Stimulated activated naive CD8-positive, alpha-beta T cell treated with anti-CD3 and anti-CD28 coated beads, Interleukin-15, Interleukin-2, amounts not matched to agents 100 ng/mL and 50 ng/mL, for 24 hours (primary cell): ENCODE measurements around the gene CACYBP.

Source experiments
- H3K27ac Mint-ChIP-seq: one replicate; pipeline ENCODE4 v1.8.0; 2021; ENCODE audit warnings: mild to moderate bottlenecking, mixed read lengths
- H3K27me3 Mint-ChIP-seq: one replicate; pipeline ENCODE4 v1.8.0; 2021; ENCODE audit warnings: mixed read lengths
- H3K36me3 Mint-ChIP-seq: one replicate; pipeline ENCODE4 v1.8.0; 2021; ENCODE audit warnings: low read depth, mixed read lengths
- H3K4me1 Mint-ChIP-seq: one replicate; pipeline ENCODE4 v1.8.0; 2021; ENCODE audit warnings: low read depth, mixed read lengths
- H3K4me3 Mint-ChIP-seq: one replicate; pipeline ENCODE4 v1.8.0; 2021; ENCODE audit warnings: mild to moderate bottlenecking, mixed read lengths
- H3K9me3 Mint-ChIP-seq: one replicate; pipeline ENCODE4 v1.8.0; 2021; ENCODE audit warnings: mixed read lengths

Gene CACYBP, protein sequence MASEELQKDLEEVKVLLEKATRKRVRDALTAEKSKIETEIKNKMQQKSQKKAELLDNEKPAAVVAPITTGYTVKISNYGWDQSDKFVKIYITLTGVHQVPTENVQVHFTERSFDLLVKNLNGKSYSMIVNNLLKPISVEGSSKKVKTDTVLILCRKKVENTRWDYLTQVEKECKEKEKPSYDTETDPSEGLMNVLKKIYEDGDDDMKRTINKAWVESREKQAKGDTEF

DNA sequence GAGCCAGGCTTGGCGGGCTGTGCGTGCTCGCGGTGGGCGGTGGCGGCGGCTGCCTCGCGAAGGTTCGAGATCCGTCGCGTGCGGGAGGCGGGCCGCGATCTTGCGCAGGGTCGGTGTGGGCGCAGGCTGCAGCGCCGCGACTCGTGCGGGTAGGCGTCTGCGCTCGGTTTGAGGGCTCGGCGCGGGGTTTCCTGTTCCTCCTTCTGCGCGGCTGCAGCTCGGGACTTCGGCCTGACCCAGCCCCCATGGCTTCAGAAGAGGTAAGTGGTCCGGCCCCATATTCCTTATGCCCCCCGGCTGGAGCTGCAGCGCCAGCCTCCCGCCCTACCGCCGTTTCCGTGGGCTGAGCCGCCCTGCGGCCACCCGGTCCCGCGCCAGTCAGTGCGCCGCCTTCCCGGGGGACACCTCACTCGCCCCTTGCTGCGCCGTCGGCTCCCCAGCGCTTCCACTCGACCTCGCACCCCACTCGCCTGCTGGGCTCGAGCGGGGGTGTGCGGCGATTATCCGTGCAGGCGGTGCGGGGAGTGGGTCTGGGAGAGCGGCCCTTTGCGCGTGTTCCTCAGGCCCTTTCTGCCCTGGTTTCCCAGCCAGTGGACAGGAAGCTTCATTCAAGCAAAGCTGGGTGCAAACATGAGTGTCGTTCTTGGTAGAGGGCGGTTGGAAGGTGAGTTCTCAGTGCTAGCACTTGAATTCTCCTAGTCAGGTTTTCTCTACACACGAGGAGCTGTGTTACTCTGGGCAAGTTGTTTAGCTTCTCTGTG, at the start of gene CACYBP:
TSS of gene CACYBP (plus strand) at position 12 of the 761 bp plus-strand sequence. CDS start at position 246, 234 bp downstream.
- Mint-ChIP-seq H3K9me3 (no peaks in the 10 kb centered on the region), H3K27ac (no peak within 1 kb of the TSS), H3K27me3 (no peaks in the 10 kb centered on the region), H3K36me3 (peaks cover 45% of the 10 kb centered on the region), H3K4me3 (no peak within 1 kb of the TSS), H3K4me1 (peaks cover 44% of the 10 kb centered on the region)

DNA sequence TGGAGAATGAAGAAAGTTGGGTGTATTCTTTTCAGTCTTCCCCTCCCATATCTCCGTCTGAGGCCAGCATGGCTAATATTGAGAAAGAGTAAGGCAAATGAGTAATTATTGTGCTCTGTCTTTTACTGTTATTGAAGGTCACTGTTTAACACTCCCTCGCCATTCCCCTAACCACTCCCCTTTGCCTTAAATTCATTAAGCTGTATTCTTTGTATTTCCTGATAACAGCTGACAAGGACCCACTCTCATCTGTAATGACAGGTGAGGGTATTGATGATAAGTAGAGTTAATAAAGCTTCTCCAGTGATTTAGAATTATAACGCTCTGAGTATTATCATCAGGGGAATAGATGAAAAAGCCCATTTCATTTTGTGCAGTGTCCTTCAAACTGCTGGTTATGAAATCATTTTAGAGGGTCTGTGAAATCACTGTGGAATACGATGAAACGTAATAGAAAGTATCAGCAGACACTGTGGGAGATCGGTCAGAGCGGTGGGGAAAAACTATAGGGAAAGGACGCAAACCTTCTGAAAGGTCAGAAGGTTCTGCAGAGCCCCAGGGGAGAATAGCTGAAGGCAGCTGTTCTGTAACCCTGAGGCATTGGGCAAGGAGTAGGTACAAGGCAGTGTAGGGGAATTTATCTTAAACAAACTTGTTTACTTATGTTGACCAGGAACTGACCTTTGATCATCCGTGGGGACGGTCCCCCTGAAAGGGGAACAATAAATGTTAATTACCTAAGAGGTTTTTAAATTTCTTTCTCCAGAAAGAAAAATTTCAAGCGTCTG, 46.3 kb upstream of the CACYBP start:
- H3K4me1 Mint-ChIP-seq, result peaks cover 35% of the 10 kb centered on the region
- H3K4me3 Mint-ChIP-seq, result no peak overlapping the region
- H3K36me3 Mint-ChIP-seq, result peaks cover 4% of the 10 kb centered on the region
- H3K9me3 Mint-ChIP-seq, result no peaks in the 10 kb centered on the region
- H3K27me3 Mint-ChIP-seq, result no peaks in the 10 kb centered on the region
- H3K27ac Mint-ChIP-seq, result no peak overlapping the region

DNA sequence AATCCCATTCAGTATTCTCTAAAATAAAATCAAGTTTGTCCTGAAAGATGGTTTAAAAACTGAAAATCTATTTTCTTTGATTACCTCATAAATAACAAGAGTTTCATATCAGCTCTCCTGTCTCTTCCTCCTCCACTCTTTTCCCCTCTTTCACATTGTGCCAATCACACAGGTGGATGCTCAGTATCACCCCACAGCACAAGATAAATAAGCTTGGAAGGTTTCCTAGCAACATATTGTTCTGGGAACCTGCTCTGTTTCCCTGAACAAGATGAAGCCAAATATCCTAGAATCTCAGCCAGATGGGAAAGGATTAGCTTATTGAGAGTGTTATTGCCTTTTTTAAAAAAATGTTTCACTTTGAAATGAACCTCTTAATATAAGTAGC, 45.7 kb upstream of the CACYBP start:
- H3K27ac Mint-ChIP-seq, result no peak overlapping the region
- H3K36me3 Mint-ChIP-seq, result peaks cover 4% of the 10 kb centered on the region
- H3K4me3 Mint-ChIP-seq, result no peak overlapping the region
- no peaks in the 10 kb centered on the region for H3K27me3 Mint-ChIP-seq
- peaks cover 35% of the 10 kb centered on the region for H3K4me1 Mint-ChIP-seq
- H3K9me3 Mint-ChIP-seq, result no peaks in the 10 kb centered on the region

DNA sequence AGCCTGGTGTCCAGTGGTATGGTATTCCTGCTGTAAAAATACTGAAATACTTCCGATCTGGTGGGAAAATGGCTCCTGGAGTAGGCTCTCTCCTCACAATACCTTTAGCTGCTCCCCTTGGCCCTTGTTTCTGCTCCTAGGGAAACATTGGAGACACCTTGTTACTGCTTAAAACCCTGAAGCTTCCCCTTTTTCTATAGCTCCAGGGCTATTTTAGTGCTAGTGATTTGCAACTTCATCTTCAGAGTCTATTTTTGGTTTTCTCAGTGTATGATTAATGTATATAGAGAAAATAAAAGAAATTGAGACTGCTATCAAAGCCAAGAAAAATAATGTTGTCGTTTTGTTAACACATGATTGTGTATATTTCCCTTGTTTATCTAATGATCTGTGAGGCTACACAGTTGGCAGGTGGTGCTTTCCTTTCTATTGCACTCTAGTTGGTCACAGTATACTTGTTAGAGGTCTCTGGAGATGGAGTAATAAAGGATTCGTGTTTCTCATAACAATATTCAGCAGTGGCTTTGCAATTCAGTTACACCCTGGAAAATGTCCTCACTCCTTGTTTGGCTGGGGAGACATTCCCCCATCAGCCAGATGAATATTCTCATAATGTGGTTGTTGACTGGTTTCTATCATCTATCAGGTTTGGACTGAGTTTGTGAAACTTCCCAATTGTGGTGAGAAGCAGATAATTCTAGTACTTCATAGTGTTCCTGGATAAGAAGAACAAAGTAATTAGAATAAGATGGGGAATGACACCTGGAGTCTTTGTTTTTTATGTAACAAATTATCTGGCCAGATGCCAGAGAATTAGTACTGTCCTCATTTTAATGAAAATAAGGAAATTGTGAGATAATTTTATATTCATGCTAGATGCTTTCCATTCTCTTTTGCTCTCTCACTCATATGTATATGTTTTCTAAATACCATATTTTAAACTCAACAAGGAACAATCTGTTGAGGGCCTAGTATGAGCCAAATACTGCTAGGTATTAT, 44.8 kb upstream of the CACYBP start:
- no peak overlapping the region for H3K4me3 Mint-ChIP-seq
- peaks cover 35% of the 10 kb centered on the region for H3K4me1 Mint-ChIP-seq
- no peak overlapping the region for H3K27ac Mint-ChIP-seq
- H3K27me3 Mint-ChIP-seq, result no peaks in the 10 kb centered on the region
- H3K9me3 Mint-ChIP-seq, result no peaks in the 10 kb centered on the region
- H3K36me3 Mint-ChIP-seq, result peaks cover 4% of the 10 kb centered on the region

DNA sequence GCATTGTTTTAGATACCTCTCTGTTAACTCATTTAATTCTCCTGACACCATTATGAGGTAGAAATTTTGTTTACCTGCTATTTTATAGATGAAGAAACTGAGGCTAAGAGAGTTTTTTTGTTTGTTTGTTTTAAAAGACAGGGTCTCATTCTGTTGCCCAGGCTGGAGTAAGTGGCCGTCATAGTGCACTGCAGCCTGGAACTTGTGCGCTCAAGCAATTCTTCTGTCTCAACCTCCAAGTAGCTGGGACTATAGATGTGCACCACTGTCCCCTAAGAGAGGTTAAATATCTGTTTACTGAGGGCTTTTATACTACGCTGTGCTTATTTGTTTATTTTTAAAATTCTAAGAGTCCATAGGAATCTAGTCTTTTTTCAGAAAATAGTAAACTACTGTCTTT, 43.7 kb upstream of the CACYBP start:
- H3K4me3 Mint-ChIP-seq, result no peak overlapping the region
- no peaks in the 10 kb centered on the region for H3K27me3 Mint-ChIP-seq
- peaks cover 4% of the 10 kb centered on the region for H3K36me3 Mint-ChIP-seq
- H3K27ac Mint-ChIP-seq, result no peak overlapping the region
- H3K4me1 Mint-ChIP-seq, result peaks cover 35% of the 10 kb centered on the region
- H3K9me3 Mint-ChIP-seq, result no peaks in the 10 kb centered on the region

DNA sequence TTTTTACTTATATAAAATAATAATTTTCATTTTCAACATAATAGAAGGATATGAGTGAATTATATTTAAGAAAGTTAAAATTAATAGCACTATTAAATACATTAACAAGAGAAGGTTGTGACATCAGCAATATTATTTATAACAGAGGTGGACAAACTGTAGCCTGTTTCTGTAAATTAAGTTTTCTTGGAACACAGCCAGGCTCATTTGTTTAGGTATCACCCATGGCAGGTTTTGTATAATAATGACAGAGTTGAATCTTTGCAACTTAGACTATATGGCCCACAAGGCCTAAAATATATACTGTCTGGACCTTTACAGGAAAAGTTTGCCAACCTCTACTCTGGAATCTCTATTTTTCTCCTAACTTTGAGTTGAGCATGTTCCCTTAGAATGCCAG, 42.8 kb upstream of the CACYBP start:
- Mint-ChIP-seq H3K9me3 (no peaks in the 10 kb centered on the region), H3K27ac (no peak overlapping the region), H3K4me1 (peaks cover 35% of the 10 kb centered on the region), H3K36me3 (peaks cover 4% of the 10 kb centered on the region), H3K4me3 (no peak overlapping the region), H3K27me3 (no peaks in the 10 kb centered on the region)

DNA sequence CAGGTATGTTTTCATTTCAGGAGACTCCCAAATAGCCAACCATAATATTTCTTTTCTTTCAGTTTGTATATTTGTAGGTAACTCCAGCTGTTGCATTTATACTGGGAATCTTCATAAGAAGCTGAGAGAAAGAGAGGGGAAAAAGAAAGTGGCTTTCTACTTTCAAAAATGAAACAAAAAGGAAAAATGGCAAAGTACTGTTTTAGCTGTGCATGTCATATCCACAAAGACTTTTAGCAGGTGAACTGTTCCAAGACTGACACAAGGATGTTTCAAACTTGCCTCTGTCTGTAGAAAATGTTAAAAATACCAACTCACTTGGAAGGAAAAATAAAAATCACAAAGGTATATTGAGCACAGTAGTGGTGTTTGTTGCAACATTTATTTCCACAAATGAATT, 41.9 kb upstream of the CACYBP start:
- H3K27ac Mint-ChIP-seq, result peak overlapping the region; percentile 41
- H3K36me3 Mint-ChIP-seq, result peaks cover 4% of the 10 kb centered on the region
- no peak overlapping the region for H3K4me3 Mint-ChIP-seq
- peaks cover 35% of the 10 kb centered on the region for H3K4me1 Mint-ChIP-seq
- no peaks in the 10 kb centered on the region for H3K27me3 Mint-ChIP-seq
- no peaks in the 10 kb centered on the region for H3K9me3 Mint-ChIP-seq

DNA sequence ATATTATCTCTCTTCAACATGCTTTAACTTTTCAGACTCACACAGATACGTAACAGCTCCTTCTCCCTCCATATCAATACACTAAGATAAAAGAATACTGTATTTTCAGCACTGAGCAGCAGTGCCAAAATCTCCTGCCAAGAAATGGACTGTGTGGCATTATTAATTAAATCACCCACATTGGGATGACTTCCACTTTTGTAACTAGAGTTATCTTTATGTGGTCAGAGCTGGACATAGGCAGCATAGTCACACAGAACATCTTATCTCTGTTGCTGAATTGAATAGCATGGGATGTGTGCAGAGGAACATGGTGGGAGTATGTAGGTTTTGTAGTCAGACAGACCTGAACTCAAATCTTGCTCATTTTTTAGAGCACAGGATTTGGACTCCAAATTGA, 41.4 kb upstream of the CACYBP start:
- Mint-ChIP-seq H3K27me3 (no peaks in the 10 kb centered on the region), H3K9me3 (no peaks in the 10 kb centered on the region), H3K27ac (no peak overlapping the region), H3K36me3 (peaks cover 4% of the 10 kb centered on the region), H3K4me3 (no peak overlapping the region), H3K4me1 (peaks cover 37% of the 10 kb centered on the region)

DNA sequence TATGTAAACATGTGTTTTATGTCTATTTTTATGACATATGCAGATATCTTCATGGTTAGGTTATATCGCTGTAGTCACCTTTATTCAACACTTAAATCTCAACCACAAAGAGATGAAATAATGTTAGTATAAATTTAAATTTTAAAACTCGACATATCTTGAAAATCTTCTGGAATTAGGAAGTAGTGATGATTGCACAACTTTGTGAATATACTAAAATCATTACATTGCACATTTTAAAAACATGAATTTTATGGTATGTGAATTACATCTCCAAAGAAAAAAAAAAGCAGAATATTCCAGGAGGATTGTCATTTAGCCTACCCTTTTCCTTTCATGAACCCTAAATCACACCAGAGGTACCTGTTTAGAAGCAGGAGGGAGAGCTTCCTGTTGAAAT, 39.4 kb upstream of the CACYBP start:
- H3K27me3 Mint-ChIP-seq, result no peaks in the 10 kb centered on the region
- peaks cover 39% of the 10 kb centered on the region for H3K4me1 Mint-ChIP-seq
- H3K4me3 Mint-ChIP-seq, result no peak overlapping the region
- peaks cover 4% of the 10 kb centered on the region for H3K36me3 Mint-ChIP-seq
- no peak overlapping the region for H3K27ac Mint-ChIP-seq
- H3K9me3 Mint-ChIP-seq, result no peaks in the 10 kb centered on the region

DNA sequence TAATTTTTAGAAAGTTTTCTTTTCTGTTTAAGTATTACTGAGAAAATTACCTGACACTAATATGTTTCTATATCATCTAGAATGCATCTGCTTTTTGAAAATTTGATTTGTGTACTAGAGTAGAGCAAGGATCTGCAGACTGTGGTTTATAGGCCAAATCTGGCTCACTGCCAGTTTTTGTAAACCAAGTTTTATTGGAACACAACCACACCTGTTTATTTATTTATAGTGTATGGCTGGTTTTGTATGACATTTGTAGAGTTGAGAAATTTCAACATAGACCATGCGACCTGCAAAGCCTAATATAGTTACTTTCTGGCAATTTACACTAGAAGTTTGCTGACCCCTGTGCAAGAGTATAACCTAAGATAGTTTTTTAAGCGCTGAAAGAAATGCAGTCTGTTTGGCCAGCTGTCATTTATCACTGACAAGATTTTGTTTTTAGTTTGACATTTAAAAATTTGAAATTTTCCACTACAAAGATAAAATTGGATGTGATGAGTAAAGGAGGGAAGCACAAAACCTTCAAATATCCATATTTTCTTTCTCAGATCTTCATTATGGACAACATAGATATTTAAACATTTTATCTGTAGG, 36.1 kb upstream of the CACYBP start:
- Mint-ChIP-seq H3K4me3 (no peak overlapping the region), H3K36me3 (no peaks in the 10 kb centered on the region), H3K27ac (no peak overlapping the region), H3K9me3 (no peaks in the 10 kb centered on the region), H3K4me1 (peaks cover 55% of the 10 kb centered on the region), H3K27me3 (no peaks in the 10 kb centered on the region)

DNA sequence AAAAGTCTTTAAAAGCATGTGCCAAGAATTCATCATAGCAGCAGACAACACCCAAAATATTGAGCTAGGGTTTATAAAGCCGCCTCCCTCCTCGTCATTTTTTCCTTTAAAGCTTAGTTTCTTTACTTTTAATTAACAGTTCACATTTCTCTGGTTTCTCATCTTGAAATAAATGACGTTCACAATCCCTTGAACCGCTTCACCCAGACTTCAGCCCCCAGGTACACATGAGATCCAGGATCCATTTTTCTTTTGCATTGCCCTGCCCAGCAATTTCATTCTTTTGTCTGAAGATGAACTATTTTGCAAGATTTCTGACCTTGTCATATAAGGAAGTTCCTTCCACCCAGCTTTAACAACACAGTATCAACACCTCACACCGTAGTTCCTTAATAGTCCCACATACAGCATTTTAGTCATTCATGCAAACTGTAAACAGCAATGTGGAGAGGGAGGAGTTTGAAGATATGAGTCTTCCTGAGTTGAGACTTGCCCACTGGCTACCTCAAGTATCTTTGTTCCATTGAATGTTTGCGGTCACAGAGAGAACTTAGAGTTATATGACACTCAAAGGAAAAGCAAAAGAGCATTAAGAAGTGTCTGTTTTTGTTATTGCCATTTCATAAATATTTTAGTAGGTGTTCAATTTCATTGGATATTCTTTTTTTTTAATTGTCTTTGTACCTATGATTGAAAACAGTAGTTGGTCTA, 35.3 kb upstream of the CACYBP start:
- Mint-ChIP-seq H3K9me3 (no peaks in the 10 kb centered on the region), H3K36me3 (no peaks in the 10 kb centered on the region), H3K27me3 (no peaks in the 10 kb centered on the region), H3K4me1 (peaks cover 63% of the 10 kb centered on the region), H3K27ac (peak overlapping the region; percentile 93), H3K4me3 (peak overlapping the region; percentile 68)

DNA sequence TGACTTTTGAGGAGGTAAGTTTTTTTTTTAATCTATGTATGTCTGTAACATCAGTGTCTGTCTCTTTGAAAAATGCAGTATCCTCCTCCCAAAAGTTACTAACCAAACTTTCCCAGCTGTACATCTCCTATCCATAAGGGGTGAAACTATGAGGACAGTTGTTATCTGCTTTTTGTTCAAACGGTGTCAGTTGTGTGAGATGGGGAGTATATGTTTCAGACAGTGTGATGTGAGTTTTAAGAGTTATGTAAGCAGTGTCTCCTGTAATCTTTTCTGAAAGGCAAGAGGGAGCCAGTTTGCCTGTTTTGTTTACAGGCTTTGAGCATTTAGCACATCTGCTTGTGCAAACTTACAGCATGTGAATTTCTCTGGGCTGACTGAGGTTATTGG, 34.8 kb upstream of the CACYBP start:
- Mint-ChIP-seq H3K27me3 (no peaks in the 10 kb centered on the region), H3K4me3 (peak overlapping the region; percentile 68), H3K36me3 (peaks cover 2% of the 10 kb centered on the region), H3K27ac (peak overlapping the region; percentile 93), H3K9me3 (no peaks in the 10 kb centered on the region), H3K4me1 (peaks cover 68% of the 10 kb centered on the region)

DNA sequence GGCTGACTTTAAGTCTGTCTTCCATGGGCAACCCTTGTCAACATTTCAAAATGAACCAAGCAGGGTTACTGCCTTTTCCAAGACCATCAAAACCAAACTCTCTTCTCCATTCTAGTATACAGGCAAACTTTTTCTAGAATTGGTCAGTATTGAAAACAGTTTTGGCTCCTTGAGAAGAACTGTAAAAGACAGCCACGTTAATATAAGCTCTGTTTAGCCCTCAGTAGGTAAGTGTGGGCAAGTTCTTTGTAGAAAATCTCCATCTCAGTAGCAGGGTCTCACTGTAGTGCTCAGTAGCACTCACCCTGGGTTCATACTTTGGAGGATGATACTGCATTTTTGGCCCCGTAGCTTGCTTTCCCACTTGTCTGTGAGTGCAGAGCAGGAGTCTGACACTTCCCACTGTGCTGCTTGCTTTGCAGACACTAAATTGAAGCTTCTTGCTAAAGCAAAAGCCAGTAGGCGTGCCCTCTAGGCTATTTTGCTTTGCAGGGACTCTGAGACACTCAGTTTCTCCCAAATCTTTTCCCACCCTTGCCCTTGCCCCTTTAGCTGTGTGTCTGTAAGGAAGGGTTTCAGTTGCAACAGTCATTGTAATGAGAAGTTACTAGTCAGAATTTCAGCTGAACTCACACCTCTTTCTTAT, 34.3 kb upstream of the CACYBP start:
- H3K4me1 Mint-ChIP-seq, result peaks cover 73% of the 10 kb centered on the region
- peak overlapping the region; percentile 93 for H3K27ac Mint-ChIP-seq
- H3K4me3 Mint-ChIP-seq, result peak overlapping the region; percentile 68
- no peaks in the 10 kb centered on the region for H3K27me3 Mint-ChIP-seq
- H3K9me3 Mint-ChIP-seq, result no peaks in the 10 kb centered on the region
- H3K36me3 Mint-ChIP-seq, result peaks cover 5% of the 10 kb centered on the region
